ENCODE measurements around the gene FAM184A. TPM values are rescaled to one million over a fixed set of nuclear protein-coding genes. Genes with fewer than 3 reads are reported as not detected.

FAM184A gene
- polyA plus RNA-seq, 2 of the 4 experiments (the other 2 are of a cell fraction), result 0.06 TPM; not detected in 1

- 74% methylated on average over 2 of the region's 2 CpGs for WGBS (ENCODE audit: missing lambda C conversion rate)
- no peak for FAIRE-seq
- Histone ChIP-seq H3K4me2 (no peak overlapping the region), H3K4me3 (no peak overlapping the region), H3K9me3 (no peaks in the 10 kb centered on the region), H3K27ac (no peak overlapping the region), H3K4me1 (no peaks in the 10 kb centered on the region)
- CTCF ChIA-PET, result interaction anchor here (1.2 to 1.5 kb wide), 3 partner anchors 9 to 157 kb away, joined by 3 to 4 read pairs (median 3); no protein-coding TSS in a partner anchor
- DNase-seq (ENCODE audit: low read depth in 1 of 2, low spot score in 1 of 2), result no peak
- ATAC-seq, result no peak
- TF ChIP-seq HEYL (CRISPR knock-in tag; IDR thresholded peaks at IDR 0.05) (no peak), NR3C1 (IDR thresholded peaks at IDR 0.05) (no peak), FOSB (CRISPR knock-in tag; IDR thresholded peaks at IDR 0.05) (no peak), RAD21 (conservative IDR thresholded peaks at IDR 0.05 in 1 of 2, IDR thresholded peaks at IDR 0.05 in 1 of 2) (no peak), ZNF302 (CRISPR knock-in tag; IDR thresholded peaks at IDR 0.05) (no peak), HOXB13 (CRISPR knock-in tag; IDR thresholded peaks at IDR 0.05; ENCODE audit: low read depth) (no peak), NFE2L2 (conservative IDR thresholded peaks at IDR 0.05; ENCODE audit: low read length) (no peak), RFX5 (IDR thresholded peaks at IDR 0.05) (no peak), RARB (CRISPR knock-in tag; IDR thresholded peaks at IDR 0.05) (no peak), EP300 (IDR thresholded peaks at IDR 0.05) (no peak)
- TF ChIP-seq, protein P1, sequence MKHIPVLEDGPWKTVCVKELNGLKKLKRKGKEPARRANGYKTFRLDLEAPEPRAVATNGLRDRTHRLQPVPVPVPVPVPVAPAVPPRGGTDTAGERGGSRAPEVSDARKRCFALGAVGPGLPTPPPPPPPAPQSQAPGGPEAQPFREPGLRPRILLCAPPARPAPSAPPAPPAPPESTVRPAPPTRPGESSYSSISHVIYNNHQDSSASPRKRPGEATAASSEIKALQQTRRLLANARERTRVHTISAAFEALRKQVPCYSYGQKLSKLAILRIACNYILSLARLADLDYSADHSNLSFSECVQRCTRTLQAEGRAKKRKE (CRISPR knock-in tag; IDR thresholded peaks at IDR 0.05; ENCODE audit: low read depth), result no peak
- TF ChIP-seq, protein P2, sequence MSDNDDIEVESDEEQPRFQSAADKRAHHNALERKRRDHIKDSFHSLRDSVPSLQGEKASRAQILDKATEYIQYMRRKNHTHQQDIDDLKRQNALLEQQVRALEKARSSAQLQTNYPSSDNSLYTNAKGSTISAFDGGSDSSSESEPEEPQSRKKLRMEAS (IDR thresholded peaks at IDR 0.05), result no peak
- POLR2A ChIA-PET, result no interaction called here
Observed at GRCh38 chr6:118953391-118953790, 125.1 kb downstream of the FAM184A start.

GRCh38 chr6:118952683-118953082, 125.8 kb downstream of the FAM184A start:
- Histone ChIP-seq H3K9me3 (no peaks in the 10 kb centered on the region), H3K4me3 (no peak overlapping the region), H3K4me2 (no peak overlapping the region), H3K4me1 (no peaks in the 10 kb centered on the region), H3K27ac (no peak overlapping the region)
- ATAC-seq (no peak), DNase-seq (ENCODE audit: low read depth in 1 of 2, low spot score in 1 of 2) (no peak), FAIRE-seq (no peak)
- whole genome bisulfite sequencing (ENCODE audit: missing lambda C conversion rate), result 71% methylated on average over 2 of the region's 2 CpGs
- ChIA-PET POLR2A (no interaction called here), CTCF (interaction anchor here (0.6 to 1.5 kb wide), 2 partner anchors 9 to 10 kb away, joined by 3 to 4 read pairs; no protein-coding TSS in a partner anchor)
- TF ChIP-seq ZC3H11A (IDR thresholded peaks at IDR 0.05) (no peak), CEBPB (IDR thresholded peaks at IDR 0.05) (no peak), CBX2 (IDR thresholded peaks at IDR 0.05; ENCODE audit: borderline replicate concordance, low read depth) (no peak), MAFK (IDR thresholded peaks at IDR 0.05; ENCODE audit: partially characterized antibody) (no peak), HDAC2 (IDR thresholded peaks at IDR 0.05) (no peak), HOXB5 (CRISPR knock-in tag; IDR thresholded peaks at IDR 0.05) (no peak), POLR2A (IDR thresholded peaks at IDR 0.05; ENCODE audit: low read length) (no peak), FOXS1 (CRISPR knock-in tag; IDR thresholded peaks at IDR 0.05) (no peak)
- TF ChIP-seq, protein P3, sequence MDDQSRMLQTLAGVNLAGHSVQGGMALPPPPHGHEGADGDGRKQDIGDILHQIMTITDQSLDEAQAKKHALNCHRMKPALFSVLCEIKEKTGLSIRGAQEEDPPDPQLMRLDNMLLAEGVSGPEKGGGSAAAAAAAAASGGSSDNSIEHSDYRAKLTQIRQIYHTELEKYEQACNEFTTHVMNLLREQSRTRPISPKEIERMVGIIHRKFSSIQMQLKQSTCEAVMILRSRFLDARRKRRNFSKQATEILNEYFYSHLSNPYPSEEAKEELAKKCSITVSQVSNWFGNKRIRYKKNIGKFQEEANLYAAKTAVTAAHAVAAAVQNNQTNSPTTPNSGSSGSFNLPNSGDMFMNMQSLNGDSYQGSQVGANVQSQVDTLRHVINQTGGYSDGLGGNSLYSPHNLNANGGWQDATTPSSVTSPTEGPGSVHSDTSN (IDR thresholded peaks at IDR 0.05), result no peak
- TF ChIP-seq, protein P4, sequence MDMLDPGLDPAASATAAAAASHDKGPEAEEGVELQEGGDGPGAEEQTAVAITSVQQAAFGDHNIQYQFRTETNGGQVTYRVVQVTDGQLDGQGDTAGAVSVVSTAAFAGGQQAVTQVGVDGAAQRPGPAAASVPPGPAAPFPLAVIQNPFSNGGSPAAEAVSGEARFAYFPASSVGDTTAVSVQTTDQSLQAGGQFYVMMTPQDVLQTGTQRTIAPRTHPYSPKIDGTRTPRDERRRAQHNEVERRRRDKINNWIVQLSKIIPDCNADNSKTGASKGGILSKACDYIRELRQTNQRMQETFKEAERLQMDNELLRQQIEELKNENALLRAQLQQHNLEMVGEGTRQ (IDR thresholded peaks at IDR 0.05), result no peak

DNA sequence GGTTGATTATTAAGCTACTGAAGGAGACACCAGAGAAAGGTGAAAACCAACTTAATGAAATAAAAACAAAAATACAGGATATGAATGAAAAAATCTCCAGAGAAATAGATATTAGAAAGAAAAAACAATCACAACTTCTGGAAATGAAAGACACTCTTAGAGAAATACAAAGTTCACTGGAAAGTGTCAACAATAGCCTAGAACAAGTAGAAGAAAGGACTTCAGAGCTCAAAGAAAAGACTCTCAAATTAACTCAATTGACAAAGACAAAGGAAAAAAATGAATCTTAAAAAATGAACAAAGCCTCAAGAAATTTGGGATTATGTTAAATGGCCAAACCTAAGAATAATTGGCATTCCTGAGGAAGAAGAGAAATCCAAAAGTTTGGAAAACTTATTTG, 133.2 kb downstream of the FAM184A start:
- no peak overlapping the region for H3K27ac ChIP-seq
- DNase-seq (ENCODE audit: low read depth in 1 of 2, low spot score in 1 of 2) (no peak), ATAC-seq (no peak), FAIRE-seq (no peak)
- ChIA-PET CTCF (no interaction called here), POLR2A (no interaction called here)
- H3K4me2 ChIP-seq, result no peak overlapping the region
- peaks cover 5% of the 10 kb centered on the region; the same call in 1 of the 3 replicates for H3K9me3 ChIP-seq
- H3K4me3 ChIP-seq, result no peak overlapping the region
- no peak for TF ChIP-seq HEYL (CRISPR knock-in tag; IDR thresholded peaks at IDR 0.05)
- H3K4me1 ChIP-seq, result no peaks in the 10 kb centered on the region

All from A549 (cell line).